Thyroid gland (tissue), 4 donors: ENCODE measurements around the gene GAR1.

ENCODE experiments used
- CTCF ChIP-seq, 6 experiments: fragments of 200-600 bp in 3 of 6; fragments of 450-650 bp in 3 of 6; sonication (generic) in 3 of 6; IDR thresholded peaks; one replicate each; pipeline ENCODE4 v1.5.1; 2016 to 2019; ENCODE audit warnings: antibody characterized with exemption in 6 of 6, mild to moderate bottlenecking in 2 of 6, inconsistent platforms in 1 of 6, moderate library complexity in 1 of 6
- POLR2A ChIP-seq, 2 donors: fragments of 450-650 bp; IDR thresholded peaks; one replicate each; pipeline ENCODE4 v1.6.1; 2017; ENCODE audit warnings: antibody characterized with exemption in 2 of 2, mild to moderate bottlenecking in 2 of 2, moderate library complexity in 1 of 2

- TF ChIP-seq CTCF (IDR thresholded peaks at IDR 0.05) = no peak
- no peak for TF ChIP-seq POLR2A (IDR thresholded peaks at IDR 0.05)
These were observed 5.6 kb downstream of the GAR1 start for GRCh38 chr4:109821185-109821584.
